HL-60 (cell line): ENCODE measurements around the gene TMEM217.
"Not testable (repeated sequence)": the region's sequence is repeated elsewhere in the genome, so short reads cannot be mapped to it uniquely, and the experiment has no call there.

Experiments used
- CTCF ChIP-seq: IDR thresholded peaks from one replicate; pipeline ENCODE4 v1.5.1; 2011; ENCODE audit warnings: low read length, control low read depth, inconsistent platforms; ENCODE audit not compliant: insufficient read depth
- GABPA ChIP-seq: IDR thresholded peaks from 2 replicates; pipeline ENCODE4 v1.6.1; 2012; ENCODE audit warnings: low read depth
- POLR2AphosphoS5 ChIP-seq: IDR thresholded peaks from 2 replicates; pipeline ENCODE4 v1.6.1; 2012; ENCODE audit warnings: low read depth
- REST ChIP-seq: IDR thresholded peaks from 2 replicates; pipeline ENCODE4 v1.6.1; 2012; ENCODE audit warnings: low read depth; ENCODE audit not compliant: insufficient replicate concordance

GRCh38 chr6:37297637-37298036 is 39.7 kb upstream of the TMEM217 start:
- TF ChIP-seq CTCF, GABPA, REST, POLR2AphosphoS5: not testable (repeated sequence)
